IPS-15b (cell line): ENCODE measurements around the gene E2F1.
"Not testable (repeated sequence)": the region's sequence is repeated elsewhere in the genome, so short reads cannot be mapped to it uniquely, and the experiment has no call there.

Experiments used
- H3K27me3 ChIP-seq: one replicate; pipeline ENCODE4 v1.6.1; 2013; ENCODE audit warnings: low read length; ENCODE audit not compliant: control insufficient read depth, insufficient read depth
- H3K36me3 ChIP-seq: one replicate; pipeline ENCODE4 v1.6.1; 2013; ENCODE audit warnings: low read length; ENCODE audit not compliant: control insufficient read depth, insufficient read depth
- H3K4me1 ChIP-seq: one replicate; pipeline ENCODE4 v1.6.1; 2013; ENCODE audit warnings: mild to moderate bottlenecking, low read length; ENCODE audit not compliant: control insufficient read depth, insufficient read depth
- H3K4me3 ChIP-seq: one replicate; pipeline ENCODE4 v1.5.1; 2013; ENCODE audit warnings: low read depth, low read length
- H3K9ac ChIP-seq: one replicate; pipeline ENCODE4 v1.6.1; 2013; ENCODE audit warnings: low read depth, mild to moderate bottlenecking, low read length
- H3K9me3 ChIP-seq: one replicate; pipeline ENCODE4 v1.6.1; 2013; ENCODE audit warnings: mild to moderate bottlenecking, low read length; ENCODE audit not compliant: control insufficient read depth, insufficient read depth

Gene E2F1

GRCh38 chr20:33707668-33708067 lies 21.5 kb upstream of the E2F1 start:
- H3K9ac ChIP-seq = no peak overlapping the region
- H3K27me3 ChIP-seq = no peaks in the 10 kb centered on the region
- H3K4me3 ChIP-seq = no peak overlapping the region
- peaks cover 11% of the 10 kb centered on the region for H3K4me1 ChIP-seq
- no peaks in the 10 kb centered on the region for H3K36me3 ChIP-seq
- no peaks in the 10 kb centered on the region for H3K9me3 ChIP-seq

- no peak overlapping the region for H3K9ac ChIP-seq
- H3K9me3 ChIP-seq = no peaks in the 10 kb centered on the region
- no peaks in the 10 kb centered on the region for H3K36me3 ChIP-seq
- no peaks in the 10 kb centered on the region for H3K27me3 ChIP-seq
- H3K4me3 ChIP-seq = no peak overlapping the region
- H3K4me1 ChIP-seq = peaks cover 3% of the 10 kb centered on the region
Measured at GRCh38 chr20:33704197-33704924, 18.2 kb upstream of the E2F1 start.

GRCh38 chr20:33703498-33704137 lies 17.4 kb upstream of the E2F1 start:
- Histone ChIP-seq H3K36me3 (no peaks in the 10 kb centered on the region), H3K4me3 (no peak overlapping the region), H3K27me3 (no peaks in the 10 kb centered on the region), H3K9me3 (no peaks in the 10 kb centered on the region), H3K9ac (no peak overlapping the region), H3K4me1 (no peaks in the 10 kb centered on the region)

- Histone ChIP-seq H3K9ac (no peak overlapping the region), H3K27me3 (no peaks in the 10 kb centered on the region), H3K4me3 (no peak overlapping the region), H3K9me3 (no peaks in the 10 kb centered on the region), H3K4me1 (no peaks in the 10 kb centered on the region), H3K36me3 (no peaks in the 10 kb centered on the region)
Measured at GRCh38 chr20:33702861-33703260, 16.7 kb upstream of the E2F1 start.

- Histone ChIP-seq H3K4me3 (no peak overlapping the region), H3K4me1 (no peaks in the 10 kb centered on the region), H3K27me3 (no peaks in the 10 kb centered on the region), H3K9ac (no peak overlapping the region), H3K36me3 (no peaks in the 10 kb centered on the region), H3K9me3 (no peaks in the 10 kb centered on the region)
Measured at GRCh38 chr20:33701629-33702450, 15.7 kb upstream of the E2F1 start.

- H3K4me3 ChIP-seq, H3K36me3 ChIP-seq, H3K4me1 ChIP-seq, H3K9ac ChIP-seq, H3K9me3 ChIP-seq, H3K27me3 ChIP-seq: not testable (repeated sequence)
Measured at GRCh38 chr20:33700696-33701441, 14.7 kb upstream of the E2F1 start.

- not testable (repeated sequence) for H3K9me3 ChIP-seq, H3K9ac ChIP-seq, H3K4me3 ChIP-seq, H3K36me3 ChIP-seq, H3K27me3 ChIP-seq, H3K4me1 ChIP-seq
Measured at GRCh38 chr20:33698966-33699365, 12.8 kb upstream of the E2F1 start.

GRCh38 chr20:33697129-33697528 lies 10.9 kb upstream of the E2F1 start:
- no peak overlapping the region for H3K9ac ChIP-seq
- H3K4me1 ChIP-seq = no peaks in the 10 kb centered on the region
- no peaks in the 10 kb centered on the region for H3K9me3 ChIP-seq
- no peaks in the 10 kb centered on the region for H3K27me3 ChIP-seq
- H3K36me3 ChIP-seq = no peaks in the 10 kb centered on the region
- H3K4me3 ChIP-seq = no peak overlapping the region

- Histone ChIP-seq H3K9ac (no peak overlapping the region), H3K4me3 (no peak overlapping the region), H3K27me3 (no peaks in the 10 kb centered on the region), H3K4me1 (no peaks in the 10 kb centered on the region), H3K9me3 (no peaks in the 10 kb centered on the region), H3K36me3 (no peaks in the 10 kb centered on the region)
Measured at GRCh38 chr20:33696448-33696847, 10.3 kb upstream of the E2F1 start.

GRCh38 chr20:33694639-33695012 lies 8.4 kb upstream of the E2F1 start:
- H3K4me1 ChIP-seq = peaks cover 2% of the 10 kb centered on the region
- no peak overlapping the region for H3K9ac ChIP-seq
- H3K9me3 ChIP-seq = no peaks in the 10 kb centered on the region
- no peaks in the 10 kb centered on the region for H3K36me3 ChIP-seq
- no peak overlapping the region for H3K4me3 ChIP-seq
- H3K27me3 ChIP-seq = peaks cover 4% of the 10 kb centered on the region

GRCh38 chr20:33693741-33694638 lies 7.8 kb upstream of the E2F1 start:
- H3K4me1 ChIP-seq = peaks cover 2% of the 10 kb centered on the region
- H3K9ac ChIP-seq = no peak overlapping the region
- H3K4me3 ChIP-seq = no peak overlapping the region
- H3K27me3 ChIP-seq = peaks cover 9% of the 10 kb centered on the region
- no peaks in the 10 kb centered on the region for H3K9me3 ChIP-seq
- H3K36me3 ChIP-seq = no peaks in the 10 kb centered on the region
